ENCODE results near the gene SPRR1A. TPM values are rescaled to one million over a fixed set of nuclear protein-coding genes. Genes with fewer than 3 reads are reported as not detected.

Gene SPRR1A
- total RNA-seq, 4 donors from 2014 or later: 57.4 to 1,951 (median 348) TPM

- H3K9me3 ChIP-seq: no peaks in the 10 kb centered on the region
- no peak overlapping the region for H3K27ac ChIP-seq
- no peaks in the 10 kb centered on the region for H3K27me3 ChIP-seq
- peaks cover 0 to 7% (median 0%) of the 10 kb centered on the region in 3 donors for H3K4me1 ChIP-seq
- H3K4me3 ChIP-seq: no peak overlapping the region
- DNase-seq: no peak
- no peaks in the 10 kb centered on the region for H3K36me3 ChIP-seq
- no peak for TF ChIP-seq CTCF (IDR thresholded peaks at IDR 0.05)
- TF ChIP-seq POLR2A (IDR thresholded peaks at IDR 0.05): no peak
- intact Hi-C loops (cut with DNase I): no loop called here
- WGBS, 2 donors: 59 to 92% methylated on average over 3 of the region's 3 CpGs
Observed at GRCh38 chr1:152959273-152959672, 24.6 kb upstream of the SPRR1A start.

GRCh38 chr1:152959801-152960451, 24.0 kb upstream of the SPRR1A start:
- DNase-seq: no peak
- Histone ChIP-seq H3K4me1 (peaks cover 0 to 2% (median 0%) of the 10 kb centered on the region in 3 donors), H3K27ac (peak overlapping the region in 2 of 4 donors; percentile 9 to 10), H3K36me3 (no peaks in the 10 kb centered on the region), H3K9me3 (no peaks in the 10 kb centered on the region), H3K27me3 (no peaks in the 10 kb centered on the region), H3K4me3 (no peak overlapping the region)
- intact Hi-C loops (cut with DNase I): no loop called here
- 81 to 87% methylated on average over 3 to 10 of the region's 10 CpGs for WGBS, 2 donors
- TF ChIP-seq CTCF (IDR thresholded peaks at IDR 0.05) (no peak), POLR2A (IDR thresholded peaks at IDR 0.05) (no peak)

- H3K27me3 ChIP-seq: no peaks in the 10 kb centered on the region
- no peak for TF ChIP-seq CTCF (IDR thresholded peaks at IDR 0.05)
- no peaks in the 10 kb centered on the region for H3K4me1 ChIP-seq
- no peaks in the 10 kb centered on the region for H3K9me3 ChIP-seq
- H3K4me3 ChIP-seq: no peak overlapping the region
- H3K36me3 ChIP-seq: no peaks in the 10 kb centered on the region
- intact Hi-C loops (cut with DNase I): no loop called here
- 65 to 72% methylated on average over 7 to 10 of the region's 10 CpGs for WGBS, 2 donors
- peak overlapping the region in 2 of 4 donors; percentile 9 to 10 for H3K27ac ChIP-seq
- DNase-seq: no peak
Observed at GRCh38 chr1:152960452-152961044, 23.3 kb upstream of the SPRR1A start.

GRCh38 chr1:152961226-152961891, 22.5 kb upstream of the SPRR1A start:
- intact Hi-C loops (cut with DNase I): no loop called here
- H3K4me3 ChIP-seq: no peak overlapping the region
- no peaks in the 10 kb centered on the region for H3K9me3 ChIP-seq
- WGBS, 2 donors: 81 to 85% methylated on average over 7 of the region's 7 CpGs
- DNase-seq: no peak
- H3K36me3 ChIP-seq: no peaks in the 10 kb centered on the region
- H3K27me3 ChIP-seq: no peaks in the 10 kb centered on the region
- no peaks in the 10 kb centered on the region for H3K4me1 ChIP-seq
- H3K27ac ChIP-seq: no peak overlapping the region
- no peak for TF ChIP-seq POLR2A (IDR thresholded peaks at IDR 0.05)
- TF ChIP-seq CTCF (IDR thresholded peaks at IDR 0.05): no peak

GRCh38 chr1:152962876-152963415, 20.9 kb upstream of the SPRR1A start:
- Histone ChIP-seq H3K9me3 (no peaks in the 10 kb centered on the region), H3K4me1 (peaks cover 0 to 14% (median 6%) of the 10 kb centered on the region in 3 donors), H3K27me3 (no peaks in the 10 kb centered on the region), H3K27ac (no peak overlapping the region), H3K36me3 (no peaks in the 10 kb centered on the region), H3K4me3 (no peak overlapping the region)
- DNase-seq: no peak
- 93% methylated on average over 2 of the region's 2 CpGs; no CpG with 5 or more reads in 1 of the 2 donors for WGBS, 2 donors
- intact Hi-C loops (cut with DNase I): no loop called here
- TF ChIP-seq POLR2A (IDR thresholded peaks at IDR 0.05) (no peak), CTCF (IDR thresholded peaks at IDR 0.05) (no peak)

Data from esophagus squamous epithelium (tissue), 5 donors.